GM21825 (cell line): ENCODE data around the gene CDC42BPA.
A peak's percentile ranks its signal among the peaks of the same experiment; 100 is the strongest.
"Not testable (repeated sequence)": the region's sequence is repeated elsewhere in the genome, so short reads cannot be mapped to it uniquely, and the experiment has no call there.

Source experiments
- ATAC-seq: cut with Tn5 transposase; IDR thresholded peaks from one replicate; pipeline ENCODE4 v1.9.1; 2021; ENCODE audit warnings: mild to moderate bottlenecking, moderate library complexity; ENCODE audit not compliant: unreplicated experiment

The CDC42BPA gene

DNA sequence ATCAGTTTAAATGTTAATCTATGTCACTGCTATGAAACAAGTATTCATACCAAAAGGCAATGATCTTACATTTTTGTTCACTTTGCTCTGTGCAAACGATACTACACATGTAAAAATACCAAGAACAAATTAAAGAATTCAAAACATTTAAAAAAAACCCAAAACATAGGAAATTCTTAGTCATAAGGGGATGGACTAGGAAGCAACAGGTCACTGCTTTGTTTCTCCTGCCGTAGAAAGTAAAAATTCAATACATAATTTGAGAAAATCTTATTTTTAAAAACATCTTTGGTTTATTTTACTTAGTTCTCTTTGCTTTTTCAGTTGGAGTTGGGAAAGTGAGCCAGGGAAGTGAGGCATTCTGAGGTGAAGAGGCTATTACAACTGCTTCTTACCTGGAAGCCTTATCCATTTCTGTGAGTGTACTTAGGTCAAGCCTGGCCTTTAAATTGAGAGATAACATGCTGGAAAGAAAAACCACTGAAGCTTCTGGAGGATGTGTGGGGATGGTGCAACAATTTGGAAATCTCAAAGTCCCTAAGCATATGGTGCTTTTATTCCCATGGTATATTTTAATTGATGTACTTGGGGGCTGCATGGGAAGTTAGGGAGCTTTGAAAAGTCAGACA, 183.5 kb downstream of the CDC42BPA start:
- ATAC-seq = no peak

DNA sequence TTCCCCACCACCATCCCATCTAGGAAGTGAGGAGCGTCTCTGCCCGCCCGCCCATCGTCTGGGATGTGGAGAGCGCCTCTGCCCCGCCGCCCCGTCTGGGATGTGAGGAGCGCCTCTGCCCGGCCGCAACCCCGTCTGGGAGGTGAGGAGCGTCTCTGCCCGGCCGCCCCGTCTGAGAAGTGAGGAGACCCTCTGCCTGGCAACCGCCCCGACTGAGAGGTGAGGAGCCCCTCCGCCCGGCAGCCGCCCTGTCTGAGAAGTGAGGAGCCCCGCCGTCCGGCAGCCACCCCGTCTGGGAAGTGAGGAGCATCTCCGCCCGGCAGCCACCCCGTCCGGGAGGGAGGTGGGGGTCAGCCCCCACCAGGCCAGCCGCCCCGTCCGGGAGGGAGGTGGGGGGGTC, 185.6 kb downstream of the CDC42BPA start:
- ATAC-seq = not testable (repeated sequence)

DNA sequence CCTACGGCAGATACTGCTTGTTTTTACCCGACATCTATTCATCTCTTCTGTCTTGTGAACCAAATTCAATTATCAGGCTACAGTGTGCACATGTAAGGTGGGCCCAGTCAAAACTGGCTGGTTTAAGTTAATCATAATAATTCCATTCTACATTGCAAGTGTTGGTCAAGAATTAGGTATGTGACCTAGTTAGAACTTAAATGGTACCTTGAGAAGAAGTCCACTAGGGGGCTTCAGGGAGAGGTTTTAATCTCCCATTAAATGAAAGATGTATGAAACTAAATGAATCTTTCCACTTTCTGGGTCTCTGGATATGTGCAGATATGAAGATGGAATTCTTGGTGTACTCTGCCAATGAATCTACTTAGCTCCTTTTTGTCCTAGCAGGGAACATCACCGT, 187.1 kb downstream of the CDC42BPA start:
- ATAC-seq = no peak

DNA sequence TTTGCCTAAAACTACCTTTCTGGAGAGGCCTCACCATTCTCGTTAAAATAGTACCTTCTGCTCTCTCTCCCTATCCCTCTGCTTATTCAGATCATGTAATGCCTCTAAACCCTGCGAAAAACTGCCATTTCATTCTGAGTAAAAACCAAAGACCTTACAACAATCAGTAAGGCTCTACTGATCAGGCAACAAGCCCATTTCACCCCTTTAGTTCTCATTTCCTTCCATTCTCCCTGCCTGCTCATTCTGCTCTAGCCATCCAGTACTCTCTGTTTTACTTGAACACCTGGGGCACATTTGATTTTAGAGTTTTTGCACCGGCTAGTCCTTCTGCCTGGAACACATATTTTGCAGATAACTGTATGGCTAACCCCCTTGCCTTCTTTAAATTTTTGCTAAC, 190.4 kb downstream of the CDC42BPA start:
- ATAC-seq = no peak

DNA sequence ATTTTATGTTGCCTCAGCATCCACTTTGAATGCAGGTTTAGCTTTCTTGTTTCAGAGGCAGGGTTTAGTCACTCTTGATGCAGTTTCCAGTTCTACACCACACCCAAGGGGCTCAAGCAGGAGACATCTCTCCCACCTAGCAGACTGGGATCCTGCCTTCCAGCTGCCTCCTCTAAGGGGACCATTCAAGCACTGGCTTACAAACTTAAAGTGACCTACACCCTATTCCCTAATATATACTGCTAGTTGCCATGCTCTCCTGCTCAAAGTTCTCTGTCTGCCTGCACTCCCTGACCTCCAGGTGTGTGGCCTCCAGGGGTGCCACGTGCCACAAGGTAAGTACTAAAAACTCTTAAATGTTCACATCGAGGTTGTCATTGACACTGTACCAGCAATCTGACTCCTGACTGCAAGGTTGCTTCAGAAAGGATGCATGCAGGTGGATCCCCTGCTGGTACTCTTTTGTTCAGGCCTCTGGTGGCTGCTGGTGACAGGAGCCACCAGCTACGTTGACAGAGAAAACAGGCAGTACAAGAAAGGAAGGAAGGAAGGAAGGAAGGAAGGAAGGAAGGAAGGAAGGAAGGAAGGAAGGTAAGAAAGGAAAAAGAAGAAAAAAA, 192.3 kb downstream of the CDC42BPA start:
- ATAC-seq = no peak

DNA sequence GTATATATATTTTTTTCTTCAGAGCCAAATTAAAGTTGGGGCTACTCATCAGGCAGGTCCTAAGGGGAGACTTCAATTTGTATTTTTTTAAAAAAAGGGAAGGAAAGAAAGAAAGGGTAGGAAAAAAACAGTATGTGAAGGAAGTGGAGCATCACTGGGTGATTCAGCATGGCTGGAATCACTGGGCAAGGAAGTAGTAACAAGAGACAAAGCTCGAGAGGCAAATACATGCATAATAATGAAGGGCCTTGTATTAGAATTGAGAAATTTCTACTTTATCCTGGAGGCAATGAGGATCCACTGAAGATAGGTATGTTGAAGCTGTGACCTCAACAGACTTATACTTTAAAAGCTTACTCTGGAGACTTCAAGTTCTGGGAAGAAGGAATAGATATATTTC, 193.8 kb downstream of the CDC42BPA start:
- ATAC-seq = no peak

DNA sequence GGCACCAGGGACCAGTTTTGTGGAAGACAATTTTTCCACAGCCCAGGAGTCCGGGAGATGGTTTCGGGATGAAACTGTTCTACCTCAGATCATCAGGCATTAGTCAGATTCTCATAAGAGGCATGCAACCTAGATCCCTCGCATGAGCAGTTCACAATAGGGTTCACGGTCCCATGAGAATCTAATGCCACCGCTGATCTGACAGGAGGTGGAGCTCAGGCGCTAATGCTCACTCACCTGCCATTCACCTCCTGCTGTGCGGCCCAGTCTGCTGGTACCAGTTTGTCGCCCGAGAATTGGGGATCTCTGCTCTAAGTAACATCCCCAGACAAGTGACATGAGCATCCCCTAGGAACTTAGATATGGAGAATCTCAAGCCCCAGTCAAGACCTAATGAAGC, 197.5 kb downstream of the CDC42BPA start:
- ATAC-seq = no peak

DNA sequence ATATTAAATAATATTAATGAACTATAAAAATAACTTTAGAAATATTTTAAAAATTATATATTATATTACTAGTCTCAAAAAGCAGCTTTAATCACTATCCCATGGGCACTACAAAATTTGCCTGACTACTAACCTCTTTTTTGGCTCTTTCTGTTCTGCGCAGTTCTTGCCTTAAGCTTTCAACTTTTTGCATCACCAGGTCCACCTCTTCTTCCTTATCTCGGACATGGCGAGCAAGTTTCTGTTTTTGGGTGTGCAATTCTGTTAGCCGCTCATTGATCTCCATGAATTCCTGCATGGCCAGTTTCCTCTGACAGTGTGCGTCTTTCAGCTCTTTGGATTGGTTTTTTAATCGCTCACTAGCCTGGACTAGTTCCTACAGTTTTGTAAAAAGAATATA, 205.8 kb downstream of the CDC42BPA start:
- ATAC-seq = no peak

DNA sequence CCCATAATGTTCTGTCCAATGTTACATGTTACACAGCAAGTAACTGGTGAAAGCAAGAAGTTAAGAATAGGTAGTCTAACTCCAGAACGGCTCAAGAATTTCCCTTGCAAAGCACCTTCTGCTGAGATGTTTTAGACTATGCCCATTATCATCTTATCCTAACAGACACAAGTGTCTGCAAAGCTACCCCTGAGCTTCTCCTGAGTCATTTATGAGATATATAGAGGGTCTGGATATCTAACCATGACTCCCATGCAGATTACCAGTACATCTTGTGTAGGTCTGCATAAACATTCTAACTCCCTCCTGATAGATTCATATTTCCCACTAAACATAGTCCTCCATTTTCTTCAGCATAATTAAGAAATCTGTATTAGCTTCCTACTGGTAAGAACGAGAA, 206.5 kb downstream of the CDC42BPA start:
- no peak for ATAC-seq

DNA sequence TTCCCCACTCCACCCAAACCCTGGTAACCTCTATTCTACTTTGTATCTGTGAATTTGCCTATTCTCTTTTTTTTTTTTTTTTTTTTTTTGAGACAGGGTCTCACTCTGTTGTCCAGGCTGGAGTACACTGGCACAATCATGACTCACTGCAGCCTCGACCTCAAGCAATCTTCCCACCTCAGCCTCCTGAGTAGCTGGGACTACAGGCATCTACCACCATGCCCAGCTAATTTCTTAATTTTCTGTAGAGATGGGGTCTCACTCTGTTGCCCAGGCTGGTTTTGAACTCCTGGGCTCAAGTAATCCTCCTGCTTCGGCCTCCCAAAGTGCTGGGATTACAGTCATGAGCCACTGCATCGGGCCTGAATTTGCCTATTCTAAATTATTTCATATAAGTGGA, 213.0 kb downstream of the CDC42BPA start:
- ATAC-seq = not testable (repeated sequence)

DNA sequence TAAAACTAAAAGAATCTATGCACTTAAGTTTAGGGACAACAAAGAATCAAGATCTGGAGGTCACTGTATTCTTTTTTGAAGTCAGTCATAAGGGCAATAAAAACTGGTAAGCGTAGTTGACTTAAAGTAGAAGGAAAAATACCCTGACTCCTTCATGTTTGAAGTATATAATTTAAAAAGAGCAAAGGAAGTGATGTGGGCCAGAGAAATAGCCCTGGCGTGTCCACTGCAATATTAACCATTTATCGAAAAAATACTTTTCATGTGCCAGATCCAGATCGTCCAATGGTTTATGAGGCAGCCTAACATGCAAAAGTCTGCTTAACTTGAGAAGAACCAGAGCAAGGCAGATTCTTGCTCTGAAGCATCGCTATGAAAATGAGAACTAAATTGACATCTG, 216.2 kb downstream of the CDC42BPA start:
- ATAC-seq = no peak

DNA sequence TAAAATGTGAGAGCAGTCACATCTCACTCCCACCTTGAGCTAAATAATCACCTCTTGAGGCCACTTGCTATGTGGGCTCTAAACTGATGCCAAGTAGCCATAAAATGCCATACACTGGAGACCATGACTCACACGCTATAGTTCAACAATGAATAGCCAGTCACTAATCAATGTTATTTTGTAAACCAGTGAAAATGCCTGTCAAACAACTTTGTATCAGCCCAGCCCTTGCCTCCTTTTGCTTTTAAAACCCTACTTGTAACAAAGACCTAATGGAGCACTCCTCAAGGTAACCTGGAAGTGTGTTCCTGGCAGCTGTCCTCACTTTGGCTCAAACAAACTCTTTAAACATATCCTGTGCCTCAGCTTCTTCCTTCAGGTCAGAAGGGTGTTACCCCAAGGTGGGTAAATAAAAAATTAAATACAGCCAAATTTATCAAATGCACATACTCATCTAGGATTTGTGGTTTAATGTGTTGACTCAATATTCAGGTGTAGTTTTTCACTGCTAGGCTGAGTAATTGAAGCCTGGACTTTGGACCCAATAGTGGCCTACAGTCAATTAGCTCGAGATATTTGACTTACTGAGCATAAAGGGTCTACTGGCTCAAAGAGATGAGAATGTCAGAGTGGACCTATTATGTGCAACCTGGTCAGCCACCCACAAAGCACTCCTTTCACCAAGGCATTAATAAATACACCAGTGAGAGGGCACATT, 223.9 kb downstream of the CDC42BPA start:
- ATAC-seq = no peak

DNA sequence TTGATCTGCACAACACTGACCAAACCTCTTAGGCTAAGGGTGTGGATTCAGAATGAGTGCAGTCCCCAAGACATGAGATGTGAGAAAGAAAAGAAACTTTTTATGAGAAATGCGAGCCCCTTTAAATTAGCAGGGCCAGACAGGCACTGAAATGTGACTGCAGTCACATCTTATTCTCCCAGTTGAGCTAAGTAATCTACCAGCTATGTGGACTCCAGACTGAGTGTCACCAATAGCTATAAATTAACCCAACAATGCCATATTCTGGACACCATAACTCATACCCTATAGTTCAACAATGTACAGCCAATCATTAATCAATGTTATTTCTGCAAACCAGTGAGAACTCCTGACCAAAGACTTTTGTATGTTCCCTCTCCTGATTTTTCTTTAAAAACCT, 225.0 kb downstream of the CDC42BPA start:
- ATAC-seq = no peak

DNA sequence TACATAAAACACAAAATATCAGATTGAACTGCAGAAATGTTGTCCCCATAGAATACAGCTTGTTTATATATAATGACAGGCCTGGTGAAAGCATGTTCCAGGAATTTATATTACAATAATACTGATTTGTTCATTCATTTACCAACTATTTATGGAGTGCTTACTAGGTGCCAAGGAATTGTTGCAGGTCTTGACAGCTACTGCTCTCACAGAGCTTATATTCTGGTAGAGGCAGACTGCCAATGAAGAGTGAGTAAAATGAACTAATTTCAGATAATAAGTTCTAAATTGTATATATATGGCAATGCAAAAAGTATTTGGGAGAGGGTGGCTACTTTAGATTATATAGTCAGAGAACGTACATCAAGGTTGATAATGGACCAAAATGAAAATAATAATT, 226.2 kb downstream of the CDC42BPA start:
- no peak for ATAC-seq

DNA sequence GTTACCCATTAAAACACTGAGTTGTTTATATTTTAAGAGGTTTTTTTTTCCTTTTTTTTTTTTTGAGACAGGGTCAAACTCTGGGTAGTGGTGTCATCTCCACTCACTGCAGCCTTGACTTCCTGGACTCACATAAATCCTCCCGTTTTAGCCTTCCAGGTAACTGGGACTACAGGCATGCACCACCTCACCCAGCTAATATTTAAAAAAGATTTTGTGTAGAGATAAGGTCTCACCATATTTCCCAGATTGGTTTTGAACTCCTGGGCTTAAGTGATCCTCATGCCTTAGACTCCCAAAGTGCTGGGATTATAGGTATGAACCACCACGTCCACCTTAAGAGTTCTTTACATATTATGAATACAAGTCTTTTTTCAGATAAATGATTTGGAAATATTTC, 231.7 kb downstream of the CDC42BPA start:
- no peak for ATAC-seq

DNA sequence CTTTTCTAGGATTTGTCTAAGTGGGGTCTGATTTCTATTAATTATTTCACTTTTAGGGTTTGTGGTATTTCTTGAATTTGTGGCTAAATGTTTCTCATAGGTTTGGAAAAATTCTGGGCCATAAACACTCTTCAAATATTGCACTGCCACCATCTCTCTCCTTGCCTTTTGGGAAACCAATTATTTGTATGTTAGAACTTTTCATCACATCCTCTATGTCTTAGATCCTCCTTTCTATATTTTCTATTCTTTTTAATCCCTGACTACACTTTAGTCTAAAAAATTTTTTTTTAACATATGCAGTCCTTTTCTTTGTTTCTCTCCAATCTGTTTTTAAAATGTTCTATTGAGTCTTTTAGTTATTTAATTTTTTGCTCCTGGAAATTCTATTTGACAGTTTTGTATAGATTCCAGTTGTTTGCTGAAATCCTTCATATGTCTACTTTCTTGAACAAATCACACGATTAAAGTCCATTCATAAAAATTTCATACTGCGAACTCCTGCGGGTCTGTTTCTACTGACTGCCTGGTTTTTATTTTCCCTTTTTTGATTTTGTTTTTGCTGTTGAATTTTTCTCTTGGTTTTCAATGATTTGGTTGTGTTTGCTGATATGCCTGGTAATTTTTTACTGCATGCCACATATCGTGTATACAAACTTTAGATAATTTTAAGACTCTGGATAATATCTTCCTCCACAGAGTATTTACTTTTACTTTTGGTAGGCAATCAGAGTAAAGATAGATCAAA, 235.1 kb downstream of the CDC42BPA start:
- ATAC-seq = no peak

DNA sequence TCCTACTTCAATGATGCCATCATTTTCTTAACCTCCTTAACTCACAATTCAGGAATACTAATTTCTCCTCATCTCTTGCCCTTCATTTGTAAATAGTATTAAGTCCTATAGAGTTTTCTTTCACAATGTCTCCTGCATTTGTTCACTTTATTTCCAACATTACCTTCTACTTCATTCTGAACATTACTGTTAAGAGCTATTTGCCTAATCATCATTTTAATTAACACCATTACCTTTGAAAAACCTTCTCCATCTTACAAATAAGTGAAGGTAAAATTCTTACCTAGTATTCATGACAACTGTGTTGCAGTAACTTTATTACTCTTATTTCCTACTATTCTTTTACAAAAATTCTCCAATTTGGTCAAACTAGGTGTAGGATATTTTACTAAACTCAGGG, 240.5 kb downstream of the CDC42BPA start:
- no peak for ATAC-seq

DNA sequence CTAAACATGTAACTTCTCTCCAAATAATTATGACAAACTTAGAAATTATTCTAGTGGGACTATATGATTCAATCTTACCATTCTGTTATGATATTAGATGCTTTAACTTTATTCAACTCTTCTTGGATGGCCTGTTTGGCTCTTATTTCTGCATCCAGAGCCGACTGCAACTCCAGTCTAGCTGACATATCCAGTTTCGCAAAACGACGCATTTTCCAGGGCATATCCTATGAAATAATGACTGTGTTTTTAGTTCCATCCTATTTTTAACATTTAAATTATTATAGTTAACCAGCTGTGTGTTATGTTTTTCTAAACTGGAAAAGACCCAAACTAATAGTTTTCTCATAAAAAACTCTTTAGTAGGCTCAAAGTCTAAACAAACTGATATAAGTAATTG, 244.5 kb downstream of the CDC42BPA start:
- ATAC-seq = no peak

DNA sequence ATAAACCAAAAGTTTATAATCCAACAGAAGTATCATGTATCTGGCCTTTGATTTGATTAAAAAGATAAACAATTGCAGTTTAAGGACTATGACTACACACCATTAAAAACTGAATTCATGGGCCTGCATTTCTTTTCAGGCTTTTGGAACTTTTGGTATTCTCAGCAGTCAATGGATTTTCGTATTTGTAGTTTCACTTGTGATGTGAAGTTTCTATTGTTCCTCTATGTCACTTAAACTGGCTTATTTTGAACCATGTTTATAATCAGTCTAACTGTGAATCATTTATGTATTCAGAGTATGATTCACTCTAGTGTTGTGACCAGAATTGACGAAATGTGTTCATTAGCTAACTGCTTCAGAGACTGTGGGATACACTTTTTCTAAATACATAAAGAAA, 245.3 kb downstream of the CDC42BPA start:
- ATAC-seq = peak; percentile 58

DNA sequence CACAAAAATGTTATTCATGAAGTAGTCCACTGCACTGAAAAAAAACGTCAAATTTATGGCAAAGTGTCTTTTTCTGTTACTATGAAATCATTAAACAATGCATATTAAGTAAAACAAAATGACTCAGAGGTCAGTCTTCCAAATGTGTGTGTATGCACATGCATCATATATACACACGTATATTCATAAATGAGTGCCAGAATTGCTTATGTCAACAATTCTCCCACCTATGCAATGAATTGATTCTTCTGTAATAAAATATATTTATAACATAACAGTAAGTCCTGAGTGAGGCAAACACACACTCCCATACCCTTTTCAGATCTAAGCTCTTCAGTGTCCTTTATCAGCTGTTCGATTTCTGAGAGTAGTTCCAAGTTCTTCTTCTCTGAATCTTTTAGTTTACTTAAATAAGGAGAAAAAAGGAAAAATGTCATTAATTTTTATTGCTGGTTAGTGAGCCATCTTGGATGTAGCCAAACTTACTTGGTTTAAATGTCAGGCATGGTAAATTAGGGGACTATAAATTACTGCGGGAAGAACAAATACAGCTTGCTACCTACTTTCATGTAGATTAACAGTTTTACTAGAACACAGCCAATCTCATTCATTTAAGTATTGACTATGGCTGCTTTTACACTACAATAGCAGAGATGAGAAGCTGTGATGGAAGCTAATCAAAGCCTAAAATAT, 246.3 kb downstream of the CDC42BPA start:
- no peak for ATAC-seq

DNA sequence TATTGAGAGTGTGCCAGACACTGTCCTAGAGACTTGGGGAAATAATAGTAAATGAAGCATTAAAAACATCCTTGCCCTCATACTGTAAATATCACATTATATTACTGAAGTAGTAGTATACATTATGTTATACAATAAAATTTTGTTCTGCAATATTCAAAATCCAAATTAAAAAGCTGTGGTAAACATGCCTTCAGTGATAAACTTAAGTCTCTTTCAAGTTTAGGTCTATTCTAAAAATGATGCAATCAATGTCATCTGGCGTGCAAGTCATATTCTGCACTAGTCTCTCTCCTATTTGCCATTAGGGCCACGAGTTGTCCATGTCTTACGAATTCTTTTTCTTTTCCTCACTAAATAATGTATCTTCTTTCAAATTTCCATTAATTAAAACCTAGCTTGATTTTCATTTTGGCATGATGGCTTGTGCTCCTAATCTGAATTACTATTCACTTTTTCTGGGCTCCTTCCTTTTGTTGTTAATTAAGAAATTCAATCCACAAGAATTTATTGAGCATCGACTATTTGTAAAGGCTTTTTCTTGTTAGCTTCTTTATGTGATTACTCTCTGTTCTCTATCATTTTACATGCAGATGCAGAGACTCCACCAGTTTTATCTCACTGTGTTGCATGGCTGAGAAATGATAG, 247.5 kb downstream of the CDC42BPA start:
- no peak for ATAC-seq
